Activated CD4-positive, alpha-beta T cell treated with anti-CD3 and anti-CD28 coated beads for 1 hour (primary cell): ENCODE measurements around the gene MICAL3.

Experiments
- DNase-seq: peaks from one replicate; pipeline ENCODE4 v3.0.0-alpha.2; 2020

The MICAL3 gene

DNA sequence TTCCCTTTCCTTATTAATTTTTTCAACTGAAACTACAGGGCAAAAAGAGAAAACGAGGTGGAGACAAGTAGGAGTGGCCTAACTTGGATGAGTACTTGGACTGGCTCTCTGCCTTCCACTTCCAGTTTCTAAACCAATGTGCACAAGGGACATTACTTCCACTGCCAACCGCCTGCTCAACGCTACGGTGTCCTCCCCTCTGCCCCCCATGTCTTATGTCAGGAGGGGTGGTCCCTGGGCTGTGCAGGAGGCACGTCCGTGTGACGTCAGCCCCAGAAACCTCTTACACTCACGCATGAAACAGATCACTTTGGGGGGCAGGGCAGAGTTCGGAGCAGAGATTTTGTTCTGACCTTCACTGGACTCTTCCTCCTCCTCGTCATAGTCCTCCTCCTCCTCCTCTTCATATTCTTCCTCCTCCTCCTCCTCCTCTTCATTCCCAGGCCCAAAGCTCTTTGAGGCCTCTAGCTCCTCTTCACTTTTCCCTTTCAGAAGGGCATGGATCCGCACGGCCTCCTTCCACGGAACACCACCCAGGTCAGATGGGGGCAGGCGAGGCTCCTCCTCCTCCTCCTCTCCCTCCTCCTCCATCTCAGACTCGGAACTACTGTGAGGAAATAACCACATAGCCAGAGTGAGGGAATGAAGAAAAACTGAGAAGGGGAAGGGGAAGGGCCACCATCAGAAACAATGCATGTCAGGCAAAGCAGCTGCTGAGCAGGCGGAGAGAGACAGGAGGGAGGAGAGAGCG is 192.7 kb downstream of the MICAL3 start:
- DNase-seq, result no peak

DNA sequence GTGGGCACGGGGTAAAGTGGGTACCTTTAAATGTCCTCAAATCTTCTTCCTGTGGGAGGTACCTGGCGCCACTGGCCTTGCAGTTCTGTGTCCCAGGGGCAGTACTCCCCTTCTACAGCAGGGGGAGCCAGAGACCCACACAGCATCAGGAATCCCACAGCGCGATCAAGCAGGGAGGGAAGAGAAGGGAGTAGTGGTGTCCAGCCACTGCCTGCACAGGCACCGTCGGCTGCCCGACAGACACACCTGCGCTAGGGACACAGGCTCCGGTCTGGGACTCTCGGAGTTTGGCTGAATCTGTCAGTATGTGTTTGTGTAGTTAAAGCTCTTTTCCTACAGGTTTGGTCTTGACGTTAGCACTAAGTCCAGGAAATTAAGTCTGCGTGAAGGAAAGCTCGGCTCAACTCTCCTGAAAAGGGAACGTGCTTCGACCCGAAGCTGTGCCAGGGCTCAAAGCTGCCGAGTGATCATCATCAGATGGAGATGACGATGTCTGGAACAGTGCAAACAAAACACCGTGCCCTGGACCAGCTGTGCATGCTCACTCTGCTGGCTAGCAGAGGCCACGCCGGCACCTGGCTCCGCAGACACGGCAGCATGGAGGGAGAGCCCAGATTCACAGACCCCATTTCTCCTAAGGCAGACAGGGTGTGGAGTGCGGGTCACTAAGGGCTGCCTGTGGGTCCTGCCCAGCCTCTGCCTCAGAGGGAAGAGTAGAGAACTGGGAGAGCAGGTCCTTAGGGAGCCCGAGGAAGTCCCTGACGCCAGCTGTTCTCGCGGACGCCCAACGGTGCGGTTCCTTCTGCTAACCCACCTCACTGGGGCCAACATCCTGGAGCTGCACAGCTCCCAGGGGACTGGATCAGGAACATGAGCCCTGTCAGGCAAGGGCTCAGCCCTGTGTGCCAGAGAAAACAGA is 194.1 kb downstream of the MICAL3 start:
- DNase-seq, result peak; percentile 66

DNA sequence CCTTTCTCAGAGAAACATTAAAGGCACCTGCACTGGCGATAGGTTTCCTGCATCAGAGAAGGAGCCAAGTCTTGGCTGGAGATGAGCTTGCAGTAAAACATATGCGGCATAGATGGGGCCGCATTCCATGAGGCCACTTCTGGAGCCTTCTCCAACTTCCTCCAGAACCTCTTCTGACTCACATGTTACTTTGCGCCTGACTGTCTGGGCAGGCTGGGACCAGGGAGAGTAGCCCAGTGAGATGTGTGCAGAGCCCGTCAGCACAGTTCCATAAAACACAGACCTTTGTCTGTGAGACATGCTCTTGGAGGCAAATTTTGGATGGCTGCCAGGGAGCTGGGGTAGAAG is 194.7 kb downstream of the MICAL3 start:
- no peak for DNase-seq

DNA sequence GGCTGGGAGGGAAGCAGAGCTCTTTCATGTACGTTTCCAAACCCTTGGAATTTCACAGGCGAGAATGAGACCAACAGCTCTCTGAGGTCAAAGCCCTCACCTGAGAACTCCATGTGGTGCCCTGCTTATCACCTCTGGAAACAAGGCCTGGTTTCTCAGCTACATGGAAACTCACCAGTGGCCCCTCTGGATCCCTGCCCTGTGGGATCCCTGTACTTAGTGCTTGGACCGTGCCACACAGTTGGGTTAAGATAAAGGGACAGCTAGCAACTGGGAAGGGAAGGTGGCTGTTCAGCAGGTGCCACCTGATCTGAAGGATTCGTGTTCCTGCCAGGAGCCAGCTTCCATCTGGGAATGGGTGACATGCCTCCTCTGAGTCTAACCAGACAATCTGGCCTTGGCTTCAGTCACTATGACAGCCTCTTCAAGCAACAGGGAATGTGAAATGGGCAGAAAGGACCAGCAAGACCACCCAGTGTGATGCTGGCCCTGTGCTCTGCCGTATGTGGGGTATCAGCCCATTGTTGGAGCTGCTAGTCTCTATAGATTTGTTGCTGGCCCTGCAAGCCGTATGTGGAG is 195.8 kb downstream of the MICAL3 start:
- DNase-seq, result no peak

DNA sequence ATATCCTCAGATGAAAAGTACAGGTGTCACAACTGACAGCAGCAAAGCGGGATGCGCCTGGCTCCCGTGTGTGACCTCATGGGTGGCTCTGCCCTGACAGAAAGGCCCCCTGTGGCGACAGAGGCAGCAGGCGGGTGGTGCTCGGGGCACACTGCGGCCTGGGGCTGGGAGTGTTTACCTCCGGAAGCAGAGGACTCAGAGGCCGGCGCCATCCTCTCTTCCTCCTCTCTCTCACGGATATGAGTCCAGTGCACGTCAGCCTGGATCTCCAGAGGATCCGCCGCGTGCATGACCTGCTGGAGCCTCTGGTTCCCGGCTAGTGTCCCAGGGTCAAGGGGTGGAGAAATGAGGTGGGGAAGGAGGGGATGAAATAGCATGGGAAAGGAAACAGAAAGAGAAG is 196.9 kb downstream of the MICAL3 start:
- DNase-seq, result no peak

DNA sequence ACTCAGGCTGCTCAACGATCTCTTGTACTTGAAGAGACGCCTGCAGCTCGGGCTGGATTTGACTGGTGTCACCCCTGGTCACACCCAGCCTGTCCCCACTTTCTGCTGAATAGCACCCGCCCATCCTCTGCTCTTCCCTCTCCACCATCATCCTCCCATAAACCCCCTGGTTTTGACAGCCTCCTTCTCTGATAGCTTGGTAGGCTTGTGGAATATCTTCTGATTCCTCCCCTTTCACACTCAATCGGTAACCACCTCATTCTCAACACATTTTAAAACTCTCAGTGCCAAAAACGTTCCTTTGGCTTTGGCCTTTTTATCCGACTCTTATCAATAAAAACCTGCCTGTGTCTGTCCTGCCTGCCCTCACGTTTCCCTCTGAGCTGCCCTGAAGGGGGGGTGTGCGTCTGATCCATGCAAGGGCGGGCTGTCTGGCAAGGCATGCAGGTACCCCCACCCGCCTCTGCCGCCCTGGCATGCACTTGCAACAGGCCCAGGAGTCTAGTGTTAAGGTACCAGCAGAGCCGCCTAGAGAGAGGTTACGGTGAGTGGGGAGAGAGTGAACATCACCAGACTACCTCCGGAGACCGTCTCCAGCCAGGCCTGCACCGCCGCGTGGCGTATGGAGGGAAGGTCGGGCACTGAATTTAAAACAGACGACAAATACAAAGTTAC is 198.3 kb downstream of the MICAL3 start:
- DNase-seq, result no peak

DNA sequence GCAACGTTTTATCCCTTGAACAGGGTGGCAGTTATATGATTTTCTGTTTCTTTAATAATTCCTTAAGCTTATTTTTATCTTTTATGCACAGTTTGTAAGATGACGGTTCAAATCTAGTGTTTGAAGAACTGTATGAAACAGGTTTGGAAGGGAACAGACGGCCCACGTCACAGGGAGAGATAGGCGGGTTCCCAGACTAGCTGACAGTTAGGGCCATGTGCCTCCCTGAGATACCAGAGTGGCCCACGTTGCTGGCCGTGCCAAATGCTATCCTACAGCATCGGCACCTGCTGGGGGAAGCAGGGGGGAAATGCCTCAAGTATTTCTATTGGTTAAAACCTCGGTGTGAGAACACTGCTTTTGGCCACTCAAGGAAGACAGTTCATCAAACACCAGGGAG is 199.9 kb downstream of the MICAL3 start:
- DNase-seq, result no peak

DNA sequence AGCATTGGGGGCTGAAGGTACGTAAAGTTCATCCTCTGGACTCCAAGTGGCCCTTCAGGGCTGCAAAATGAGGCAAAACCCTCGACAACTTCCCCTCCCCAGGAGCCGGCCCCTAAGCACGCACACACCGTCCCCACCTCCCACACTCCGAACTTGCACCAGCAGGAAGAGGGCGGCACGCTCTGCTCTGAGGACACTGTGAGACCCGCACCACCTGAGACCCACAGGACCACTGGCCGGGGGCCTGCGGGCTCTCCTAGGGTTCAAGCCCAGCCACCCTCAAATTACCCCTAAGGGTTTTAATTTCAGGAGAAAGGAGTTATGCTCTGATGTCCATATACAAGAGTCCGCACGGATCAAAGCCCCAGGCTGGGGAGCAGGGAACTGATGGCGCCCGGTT is 200.4 kb downstream of the MICAL3 start:
- DNase-seq, result no peak

DNA sequence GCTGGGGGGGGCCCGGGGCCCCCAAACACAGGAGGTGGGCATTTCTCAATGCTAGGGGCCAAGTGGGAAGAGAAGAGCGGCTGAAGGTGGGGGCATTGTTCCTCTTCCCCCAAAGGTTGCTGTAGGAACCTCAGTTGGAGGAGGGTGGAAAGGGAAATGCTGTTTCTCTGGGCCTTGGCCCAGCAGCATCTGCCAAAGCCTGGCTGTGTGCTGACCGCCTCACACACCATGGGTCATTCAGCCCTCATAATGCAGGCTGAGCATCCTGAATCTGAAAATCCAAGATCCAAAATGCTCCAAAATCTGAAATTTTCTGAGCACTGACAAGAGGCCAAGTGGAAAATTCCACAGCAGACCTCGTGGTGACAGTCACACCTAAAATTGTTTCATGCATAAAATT is 201.1 kb downstream of the MICAL3 start:
- no peak for DNase-seq

DNA sequence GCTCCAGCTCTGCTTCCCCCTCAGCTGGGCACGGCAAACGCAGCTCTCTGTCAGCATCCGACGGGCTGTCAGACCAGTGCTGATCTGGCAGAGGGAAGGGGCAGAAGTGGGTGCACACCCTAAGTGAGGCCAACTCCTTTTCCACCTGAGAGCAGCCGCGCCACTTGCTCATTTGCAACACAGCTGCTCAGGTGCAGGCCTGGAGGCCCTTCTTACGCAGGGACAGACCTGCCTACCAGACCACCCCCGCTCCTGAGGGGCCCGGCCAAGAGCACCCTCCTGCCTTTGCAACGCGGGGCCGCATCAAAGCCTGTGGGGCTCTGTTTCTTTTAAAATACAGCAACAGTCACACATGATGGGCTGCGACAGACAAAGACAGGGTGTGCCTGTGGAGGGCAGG is 202.3 kb downstream of the MICAL3 start:
- no peak for DNase-seq

DNA sequence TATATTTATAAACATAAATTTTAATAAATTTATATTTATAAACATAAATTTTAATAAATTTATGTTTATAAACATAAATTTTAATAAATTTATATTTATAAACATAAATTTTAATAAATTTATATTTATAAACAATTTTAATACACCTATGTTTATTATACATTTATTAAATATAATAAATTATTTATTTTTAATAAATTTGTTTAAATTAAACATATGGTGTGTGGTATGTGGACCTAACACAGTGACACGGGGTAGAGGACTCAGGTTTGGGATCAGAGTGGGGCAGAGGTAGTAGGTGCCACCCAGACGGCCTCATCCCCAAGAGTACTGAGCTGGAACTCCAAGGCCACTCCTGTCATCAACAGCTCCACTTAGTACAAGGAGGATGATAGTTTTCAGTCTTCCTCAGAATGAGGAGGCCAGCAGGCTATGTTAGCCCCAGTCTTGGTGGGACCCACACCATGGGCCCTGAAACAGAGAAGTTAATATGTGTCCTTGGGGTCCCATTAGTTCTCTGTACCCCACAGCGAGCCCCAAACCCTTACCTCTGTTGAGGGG is 203.4 kb downstream of the MICAL3 start:
- no peak for DNase-seq

DNA sequence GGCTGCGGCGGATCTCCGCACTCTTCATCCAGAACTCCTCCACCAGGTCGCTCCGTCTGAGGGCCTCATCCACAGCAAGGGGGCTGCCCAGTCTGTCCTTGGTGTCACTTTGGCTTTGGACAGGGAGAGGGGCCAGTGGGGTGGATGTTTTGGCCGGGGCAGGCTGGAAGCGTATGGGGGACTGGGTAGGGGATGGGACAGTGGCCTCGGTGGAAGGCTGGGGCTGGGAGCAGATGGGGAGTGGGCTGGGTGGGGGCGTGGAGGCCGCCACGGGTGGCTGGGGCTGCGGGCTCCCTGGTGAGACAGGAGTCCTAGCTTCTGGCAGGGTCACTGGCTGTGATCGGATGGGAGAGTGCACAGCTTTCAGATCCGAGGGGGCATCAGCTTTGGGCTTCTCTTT is 205.7 kb downstream of the MICAL3 start:
- no peak for DNase-seq

DNA sequence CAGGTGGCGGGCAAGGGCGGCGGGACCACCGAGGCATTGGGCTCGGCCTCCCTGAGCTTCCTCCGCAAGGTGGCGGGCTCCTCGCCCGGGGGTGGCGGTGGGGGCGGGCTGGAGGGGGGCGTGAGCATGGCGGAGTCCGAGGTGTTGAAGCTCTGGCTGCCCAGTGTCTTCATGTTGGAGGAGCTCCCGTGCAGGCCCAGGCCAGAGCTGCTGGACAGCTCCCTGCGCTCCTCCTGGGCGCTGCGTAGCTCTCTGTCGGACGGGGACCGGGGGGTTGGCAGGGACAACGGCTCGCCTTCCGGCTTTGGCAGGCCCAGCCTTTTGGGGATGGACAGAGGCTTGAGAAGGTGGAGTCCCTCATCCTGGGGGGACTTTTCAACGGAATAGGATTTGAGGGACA is 206.2 kb downstream of the MICAL3 start:
- no peak for DNase-seq

DNA sequence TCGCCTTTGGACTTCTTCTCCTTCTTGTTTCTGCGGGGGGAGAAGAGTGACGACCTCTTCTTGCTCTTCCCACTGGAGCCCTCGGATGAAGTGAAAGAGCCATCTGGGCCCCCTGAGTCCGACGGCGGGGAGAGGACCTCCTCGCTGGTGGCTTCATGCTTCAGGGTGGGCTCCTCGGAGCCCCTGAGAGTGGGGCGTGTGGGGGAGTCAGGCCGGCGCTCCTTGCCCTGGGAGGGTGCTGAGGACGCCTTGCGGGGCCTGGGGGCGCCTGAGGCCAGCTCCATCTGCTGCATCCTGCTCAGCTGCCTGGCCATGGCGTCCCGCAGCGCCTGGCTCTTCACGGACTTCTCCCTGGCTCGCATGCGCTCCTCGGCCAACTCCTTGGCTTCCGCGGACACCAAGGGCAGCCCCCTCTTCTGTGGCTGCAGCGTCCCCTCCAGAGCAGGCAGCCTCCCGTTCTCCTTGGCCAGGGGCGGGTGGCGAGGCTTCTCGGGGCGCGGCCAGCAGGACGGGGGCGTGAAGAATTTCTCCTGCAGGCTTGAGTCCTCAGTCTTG is 206.8 kb downstream of the MICAL3 start:
- DNase-seq, result no peak

DNA sequence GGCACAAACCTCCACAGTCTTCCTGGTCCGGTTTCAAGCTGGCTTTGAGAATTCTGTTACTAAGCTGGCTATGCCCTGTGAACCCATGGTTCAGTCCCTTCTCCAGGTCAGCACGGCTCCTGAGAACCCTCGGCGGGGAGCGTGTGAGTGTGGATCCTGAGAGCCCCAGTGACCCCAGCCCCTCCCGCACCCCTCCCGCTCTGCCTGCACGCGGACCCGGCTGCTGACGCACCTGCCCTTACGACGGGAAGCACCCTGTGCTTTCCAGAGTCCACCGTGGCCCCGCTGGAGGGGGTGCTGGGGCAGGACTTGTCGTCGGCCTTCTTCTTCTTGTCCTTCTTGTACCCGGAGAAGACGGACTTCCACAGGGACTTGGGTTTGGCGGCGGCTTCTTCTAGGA is 207.3 kb downstream of the MICAL3 start:
- no peak for DNase-seq

DNA sequence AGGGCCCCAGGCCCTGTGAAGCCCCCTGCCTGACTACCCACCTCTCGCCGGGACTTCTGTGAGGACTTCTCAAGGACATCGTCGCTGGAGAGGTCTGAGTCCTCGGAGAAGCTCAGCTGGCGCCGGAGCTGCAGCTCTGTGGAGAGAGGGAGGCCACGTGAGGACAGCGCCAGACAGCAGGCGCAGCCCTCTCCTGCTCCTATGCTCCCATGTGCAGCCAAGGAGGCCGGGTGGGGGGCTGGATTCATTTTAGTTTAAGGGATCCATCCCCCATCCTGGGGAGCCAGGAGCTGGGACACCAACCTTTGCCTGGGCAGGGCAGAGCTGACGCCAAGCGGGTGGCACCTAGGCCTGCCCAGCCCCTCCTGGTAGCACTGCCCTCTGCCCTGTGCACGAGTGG is 207.7 kb downstream of the MICAL3 start:
- no peak for DNase-seq

DNA sequence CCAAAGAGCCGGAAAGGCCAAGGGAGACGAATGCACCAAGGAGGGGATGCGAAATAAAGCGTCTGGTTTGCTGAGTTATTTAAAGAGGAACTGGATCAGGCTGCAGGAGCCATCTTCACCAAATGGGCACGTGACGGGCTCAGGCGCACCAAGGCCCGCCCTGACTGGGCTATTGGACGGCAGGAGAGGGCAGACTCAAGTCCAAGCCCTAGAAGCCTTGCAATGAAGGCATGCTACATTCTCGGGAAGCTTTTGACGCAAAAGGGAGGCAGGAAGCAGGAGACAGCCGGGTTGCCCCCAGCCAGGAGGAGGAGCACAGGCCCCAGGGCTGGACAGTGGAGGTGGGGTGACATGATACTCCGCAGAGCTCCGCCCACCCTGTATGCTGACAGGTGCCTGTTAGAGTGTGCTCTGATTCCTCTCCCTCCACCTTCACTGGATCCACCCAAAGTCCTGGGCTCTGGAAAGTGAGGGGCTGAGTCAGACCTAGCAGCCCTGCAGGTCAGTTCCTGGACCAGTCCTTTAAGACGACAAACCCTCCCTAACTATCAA is 208.6 kb downstream of the MICAL3 start:
- DNase-seq, result no peak

DNA sequence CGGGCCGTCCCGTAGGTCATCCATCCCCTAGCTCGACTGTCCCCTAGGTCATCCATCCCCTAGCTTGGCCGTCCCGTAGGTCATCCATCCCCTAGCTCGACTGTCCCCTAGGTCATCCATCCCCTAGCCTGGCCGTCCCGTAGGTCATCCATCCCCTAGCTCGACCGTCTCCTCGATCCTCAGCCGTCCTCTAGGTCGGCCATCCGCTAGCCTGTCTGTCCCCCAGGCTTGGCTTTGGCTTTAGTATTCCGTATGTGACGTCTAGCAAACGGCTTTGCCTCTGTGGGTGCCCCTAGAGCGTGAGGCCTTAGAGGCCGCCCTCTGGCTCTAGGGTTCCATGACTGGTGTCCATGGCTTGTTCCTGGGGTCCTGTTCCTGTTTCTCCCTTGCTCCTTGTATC is 209.5 kb downstream of the MICAL3 start:
- DNase-seq, result no peak

DNA sequence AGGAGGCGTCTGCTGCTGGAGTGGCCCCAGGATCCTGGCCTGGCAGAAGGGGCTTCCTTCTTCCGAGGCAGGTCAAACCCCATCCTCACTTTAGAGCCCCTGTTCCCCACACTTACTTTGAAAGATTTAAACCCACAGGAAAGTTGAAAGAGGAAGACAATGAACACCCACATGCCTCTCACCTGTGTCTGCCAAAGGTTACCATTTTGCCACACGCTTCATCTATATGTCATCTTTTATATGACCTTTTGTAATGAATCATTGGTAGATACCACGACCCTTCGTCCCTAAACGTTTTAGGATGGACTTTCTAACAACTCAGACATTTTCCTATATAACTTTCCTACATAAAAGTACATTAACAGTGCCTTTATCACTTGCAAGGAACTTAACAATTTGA is 210.3 kb downstream of the MICAL3 start:
- no peak for DNase-seq

DNA sequence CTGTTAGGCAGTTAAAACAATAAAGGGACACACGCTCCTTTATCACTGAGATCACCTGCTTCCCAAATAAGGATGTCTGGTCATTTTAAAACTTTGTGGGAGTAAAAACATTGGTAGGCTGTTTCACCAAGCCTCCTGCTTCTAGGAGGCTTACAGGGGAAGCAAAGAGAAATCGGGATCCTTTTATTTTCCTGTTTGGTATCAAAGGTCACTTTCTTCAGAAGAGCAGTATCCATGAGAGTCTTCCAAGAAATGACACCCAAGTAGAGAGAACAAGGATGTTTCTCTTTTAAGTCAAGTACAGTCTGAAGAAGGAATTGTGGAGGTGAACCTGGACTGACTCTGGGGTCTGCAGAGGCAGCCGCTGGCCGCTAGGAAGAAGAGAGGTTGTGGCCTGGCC is 213.2 kb downstream of the MICAL3 start:
- no peak for DNase-seq

DNA sequence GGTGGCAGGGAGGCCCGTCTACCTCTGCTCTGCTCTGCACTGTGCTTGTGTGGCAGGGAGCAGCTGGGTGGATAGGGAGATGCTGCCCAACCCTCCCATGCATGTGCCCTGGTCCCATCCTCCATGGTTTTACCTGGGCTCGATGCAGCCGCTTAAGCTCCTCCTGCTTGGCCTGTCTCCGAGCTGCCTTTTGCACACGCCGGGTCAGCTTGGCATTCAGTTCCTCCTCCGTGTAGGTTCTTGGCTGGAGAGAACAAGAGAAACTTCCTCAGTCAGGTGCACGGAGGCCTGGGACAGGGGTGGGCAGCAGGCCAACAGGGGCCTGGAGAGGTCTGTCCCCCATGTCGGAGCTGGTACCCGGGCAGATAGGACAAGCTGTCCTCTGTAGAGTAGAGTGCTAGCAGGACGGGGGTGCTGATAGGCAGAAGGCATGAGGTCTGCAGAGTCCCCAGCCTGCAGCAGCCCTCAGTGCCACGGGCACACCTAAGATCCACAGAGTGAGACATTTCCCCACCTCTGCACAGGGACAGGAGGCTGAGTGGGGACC is 213.7 kb downstream of the MICAL3 start:
- no peak for DNase-seq

DNA sequence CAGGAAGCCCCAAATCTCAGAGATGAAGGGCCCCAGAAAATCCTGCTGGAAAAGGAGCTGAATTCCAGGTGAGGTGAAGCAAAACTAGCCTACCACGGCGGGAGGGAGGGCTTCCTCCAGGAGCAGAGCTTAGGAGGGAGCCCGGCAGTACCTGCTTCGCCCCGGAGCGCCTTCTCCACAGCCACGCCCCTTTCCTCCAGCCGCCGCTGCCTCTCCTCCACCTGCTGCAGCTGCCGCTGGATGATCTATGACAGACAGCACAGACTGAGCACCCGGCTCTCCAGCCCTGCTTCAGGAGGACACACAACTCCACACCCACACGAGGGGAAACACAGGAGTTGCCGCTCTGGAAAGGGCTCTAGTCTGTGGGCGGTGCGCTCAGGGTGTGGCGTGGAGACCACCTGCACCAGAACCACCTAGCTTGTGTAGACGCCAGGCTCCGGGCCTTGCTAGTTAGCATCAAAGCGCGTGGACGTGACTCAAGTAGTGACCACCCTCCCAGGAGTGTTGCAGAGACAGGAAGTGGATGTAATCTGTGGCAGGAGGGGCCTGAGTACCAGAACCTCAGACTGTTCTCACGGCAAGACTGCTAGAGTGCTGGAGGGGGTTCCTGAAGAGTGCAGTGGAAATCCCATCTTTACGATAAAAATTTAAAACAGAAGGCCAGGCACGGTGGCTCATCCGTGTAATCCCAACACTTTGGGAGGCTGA is 215.5 kb downstream of the MICAL3 start:
- DNase-seq, result no peak
